Stimulated activated CD4-positive, alpha-beta T cell treated with anti-CD3 and anti-CD28 coated beads, TNF-alpha, amount 100 ng/mL, for 24 hours (primary cell): ENCODE data around the gene SSU72.

Experiments
- DNase-seq, 3 experiments: peaks; one replicate each; pipeline ENCODE4 v3.0.0-alpha.2; 2020; ENCODE audit warnings: low read depth in 3 of 3

Gene SSU72

GRCh38 chr1:1574721-1575537, at the start of gene SSU72:
SSU72 (minus strand) TSS chr1:1574863; CDS start chr1:1574557, 306 bp downstream.
- DNase-seq = peak; percentile 82 to 92 (median 88)

DNA sequence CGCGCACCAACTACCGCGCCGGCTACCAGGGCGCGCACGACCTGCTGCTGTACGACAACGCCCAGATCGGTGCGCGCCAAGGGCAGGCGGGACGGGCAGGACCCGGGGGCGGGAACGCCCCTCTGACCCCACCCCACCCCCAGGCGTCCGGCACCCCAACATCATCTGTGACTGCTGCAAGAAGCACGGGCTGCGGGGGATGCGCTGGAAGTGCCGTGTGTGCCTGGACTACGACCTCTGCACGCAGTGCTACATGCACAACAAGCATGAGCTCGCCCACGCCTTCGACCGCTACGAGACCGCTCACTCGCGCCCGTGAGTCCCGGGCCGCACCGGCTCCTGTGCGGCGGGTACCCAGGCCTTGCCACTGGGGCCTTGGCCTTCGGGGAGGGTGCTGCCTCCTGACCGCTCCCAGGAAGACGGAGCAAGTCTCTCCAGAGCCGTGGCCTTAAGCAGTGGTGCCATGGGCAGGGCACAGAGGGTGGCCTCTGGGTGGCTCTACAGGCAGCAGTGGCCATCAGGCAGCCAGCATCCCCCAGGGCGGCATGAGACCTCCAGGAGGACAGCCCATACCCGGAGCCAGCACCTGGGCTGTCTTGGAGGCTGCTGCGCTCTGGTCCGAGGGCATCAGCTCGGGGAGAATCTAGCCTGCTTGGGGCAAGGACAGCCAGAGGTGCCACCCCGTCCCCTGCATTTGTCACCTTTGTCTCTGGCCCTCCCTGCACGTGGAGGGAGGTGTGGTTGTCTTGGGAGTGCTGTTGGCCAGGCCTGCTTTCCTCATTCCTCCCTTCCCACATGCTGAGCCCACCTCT, 49.2 kb upstream of the SSU72 start:
- no peak for DNase-seq

DNA sequence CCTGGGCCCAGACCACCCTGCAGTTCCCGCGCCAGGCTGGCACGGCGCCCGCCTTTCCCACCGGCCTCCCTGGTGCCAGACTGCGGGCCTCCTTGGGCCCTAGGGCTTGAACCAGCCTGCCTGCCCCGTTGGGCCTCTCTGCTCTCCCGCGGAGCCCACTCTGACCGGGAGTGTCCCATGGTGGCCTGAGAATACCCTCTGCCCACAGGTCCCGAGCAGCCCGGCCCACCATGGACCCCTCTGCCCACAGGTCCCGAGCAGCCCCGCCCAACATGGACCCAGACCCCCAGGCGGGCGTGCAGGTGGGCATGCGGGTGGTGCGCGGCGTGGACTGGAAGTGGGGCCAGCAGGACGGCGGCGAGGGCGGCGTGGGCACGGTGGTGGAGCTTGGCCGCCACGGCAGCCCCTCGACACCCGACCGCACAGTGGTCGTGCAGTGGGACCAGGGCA, 48.5 kb upstream of the SSU72 start:
- no peak for DNase-seq

DNA sequence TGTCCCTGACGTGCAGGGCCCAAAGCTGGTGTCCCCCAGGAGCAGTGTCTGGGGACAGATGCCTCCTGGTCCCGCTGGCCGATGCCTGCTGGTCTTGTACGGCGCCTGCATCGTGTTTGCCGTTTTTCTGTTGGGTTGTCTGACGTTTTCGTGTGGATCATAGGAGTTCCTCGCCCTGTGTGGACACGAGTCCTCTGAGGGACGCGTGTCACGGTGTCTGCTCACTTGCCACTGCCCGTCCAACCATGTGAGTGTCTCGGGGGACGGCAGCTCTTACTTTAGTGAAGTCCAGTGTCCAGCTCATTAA, 48.1 kb upstream of the SSU72 start:
- no peak for DNase-seq

DNA sequence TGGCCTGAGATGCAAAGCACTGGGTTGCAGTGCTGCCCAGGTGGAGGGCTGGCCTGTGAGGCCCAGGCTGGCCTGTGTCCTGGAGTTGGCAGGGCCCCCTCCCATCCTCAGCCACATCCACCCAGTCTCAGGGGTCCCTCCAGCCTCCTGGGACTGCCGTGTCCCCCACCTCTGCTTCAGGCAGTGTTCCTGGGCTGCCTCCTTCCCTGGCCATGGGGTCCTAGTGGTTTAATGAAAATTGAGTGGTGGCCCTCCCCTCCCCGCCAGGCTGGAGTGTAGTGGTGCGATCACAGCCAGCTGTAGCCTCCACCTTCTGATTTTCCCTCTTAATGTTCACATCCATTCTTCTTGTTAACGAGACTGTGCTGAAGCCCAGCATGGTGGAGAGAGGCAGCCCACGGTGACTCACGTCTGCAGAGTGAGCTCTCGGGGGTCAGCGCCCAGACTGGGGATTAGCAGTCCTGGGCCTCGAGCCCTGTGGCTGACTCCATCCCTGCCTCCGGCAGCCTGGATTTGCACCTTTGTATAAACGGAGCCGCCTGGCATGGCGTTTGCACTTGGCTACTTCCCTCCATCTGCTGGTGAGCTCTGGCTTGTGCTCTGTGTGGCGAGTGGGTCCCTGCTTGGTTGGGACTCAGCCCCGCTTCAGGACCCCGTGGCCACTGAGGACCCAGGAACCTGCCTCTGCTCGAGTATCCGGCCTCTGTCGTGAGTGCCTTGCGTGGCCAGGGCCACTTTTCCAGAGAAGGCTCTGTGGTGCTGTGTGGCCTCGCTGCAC, 47.5 kb upstream of the SSU72 start:
- no peak for DNase-seq

GRCh38 chr1:1621173-1622009, 46.7 kb upstream of the SSU72 start:
- DNase-seq = no peak

DNA sequence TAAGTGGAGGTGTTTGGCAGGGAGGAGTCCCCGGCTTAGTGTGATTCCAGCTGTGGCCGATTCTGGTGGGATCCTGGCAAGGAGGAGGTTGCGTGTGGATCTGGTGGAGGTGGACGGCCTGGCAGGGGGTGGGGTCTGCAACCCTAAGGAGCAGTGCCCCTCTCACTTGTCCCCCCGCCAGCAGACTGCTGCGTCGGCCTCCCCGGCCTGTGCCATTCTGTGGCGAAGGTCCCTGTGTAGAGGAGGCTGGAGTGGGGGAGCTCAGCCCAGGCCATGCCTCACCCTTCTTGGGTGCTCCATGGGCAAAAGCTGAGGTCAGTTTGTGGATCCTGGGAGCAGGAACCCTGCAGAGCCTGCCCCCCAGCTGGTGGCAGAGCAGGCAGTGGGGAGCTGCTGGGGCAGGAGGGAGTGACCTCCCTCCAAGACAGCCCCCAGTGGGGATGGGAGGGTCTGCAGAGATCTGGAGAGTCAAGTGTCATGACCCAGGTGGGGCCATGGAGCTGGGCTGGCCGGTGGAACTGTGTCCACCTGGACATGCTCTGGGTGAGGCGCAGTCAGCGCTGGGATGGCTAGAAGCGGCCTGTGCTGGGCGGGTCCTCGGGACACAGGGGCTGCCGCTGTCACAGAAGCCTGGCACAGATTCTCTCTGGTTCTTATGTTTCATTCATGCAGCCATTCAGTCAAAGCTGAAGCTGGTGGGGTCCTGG, 45.9 kb upstream of the SSU72 start:
- DNase-seq = no peak

GRCh38 chr1:1619917-1620361, 45.3 kb upstream of the SSU72 start:
- DNase-seq = no peak

- no peak for DNase-seq
Measured at GRCh38 chr1:1618396-1619068, 43.9 kb upstream of the SSU72 start.

DNA sequence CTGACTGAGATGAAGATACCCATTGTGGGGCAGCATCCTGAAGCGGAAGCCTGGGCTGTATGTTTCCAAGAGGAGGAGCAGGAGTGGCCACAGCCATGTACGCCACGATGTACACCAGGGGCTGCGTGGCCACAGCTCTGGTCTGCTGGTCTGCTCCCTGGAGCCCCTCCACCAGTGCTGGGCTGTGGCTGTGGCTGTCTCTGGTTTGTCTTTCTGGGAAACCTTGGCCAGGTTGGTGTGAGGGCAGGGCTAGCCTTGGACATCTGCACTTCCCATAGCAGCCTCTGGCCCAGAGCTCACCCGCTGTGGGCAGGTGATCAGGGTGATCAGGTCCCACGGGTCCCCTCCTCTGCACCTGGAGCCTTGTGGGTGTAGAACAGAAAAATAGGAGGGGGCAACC, 43.3 kb upstream of the SSU72 start:
- no peak for DNase-seq

DNA sequence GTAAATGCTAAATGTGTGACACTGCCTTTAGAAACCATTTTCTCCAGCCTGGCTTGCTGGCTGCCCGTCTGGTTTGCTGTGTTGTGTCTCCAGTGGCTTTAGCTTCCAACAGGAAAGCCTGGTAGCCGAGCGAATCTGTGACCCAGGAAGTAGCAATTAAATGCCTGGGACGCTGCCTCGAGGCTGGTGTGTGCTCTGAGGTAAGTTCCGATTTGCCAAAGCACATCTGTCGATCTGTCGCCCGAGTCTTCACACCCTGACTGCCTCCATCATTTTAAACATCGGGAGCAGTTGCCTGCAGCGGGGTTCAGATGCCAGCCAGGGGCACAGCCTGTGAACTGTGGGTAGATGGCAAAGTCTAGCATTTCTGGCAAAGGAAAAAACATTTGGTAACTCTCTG, 42.9 kb upstream of the SSU72 start:
- no peak for DNase-seq

DNA sequence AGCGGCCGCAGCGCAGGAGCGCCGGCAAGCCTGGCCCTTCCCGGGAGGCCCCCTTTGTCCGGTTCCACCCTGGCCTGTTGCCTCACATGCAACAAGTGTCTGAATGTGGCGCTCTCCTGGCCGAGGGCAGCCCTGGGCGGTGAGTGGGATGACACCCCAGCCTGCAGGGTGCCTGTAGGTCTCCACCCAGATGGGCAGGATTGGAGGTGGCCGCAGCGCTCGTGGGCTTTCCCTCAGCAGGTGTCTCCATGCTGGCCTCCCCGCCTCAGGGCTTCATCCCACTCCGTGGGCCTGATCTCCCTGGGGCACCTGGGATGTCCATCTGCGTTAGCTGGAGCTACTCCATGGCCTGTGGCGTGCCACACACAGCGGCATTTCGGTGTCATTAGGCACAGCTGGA, 42.2 kb upstream of the SSU72 start:
- no peak for DNase-seq

DNA sequence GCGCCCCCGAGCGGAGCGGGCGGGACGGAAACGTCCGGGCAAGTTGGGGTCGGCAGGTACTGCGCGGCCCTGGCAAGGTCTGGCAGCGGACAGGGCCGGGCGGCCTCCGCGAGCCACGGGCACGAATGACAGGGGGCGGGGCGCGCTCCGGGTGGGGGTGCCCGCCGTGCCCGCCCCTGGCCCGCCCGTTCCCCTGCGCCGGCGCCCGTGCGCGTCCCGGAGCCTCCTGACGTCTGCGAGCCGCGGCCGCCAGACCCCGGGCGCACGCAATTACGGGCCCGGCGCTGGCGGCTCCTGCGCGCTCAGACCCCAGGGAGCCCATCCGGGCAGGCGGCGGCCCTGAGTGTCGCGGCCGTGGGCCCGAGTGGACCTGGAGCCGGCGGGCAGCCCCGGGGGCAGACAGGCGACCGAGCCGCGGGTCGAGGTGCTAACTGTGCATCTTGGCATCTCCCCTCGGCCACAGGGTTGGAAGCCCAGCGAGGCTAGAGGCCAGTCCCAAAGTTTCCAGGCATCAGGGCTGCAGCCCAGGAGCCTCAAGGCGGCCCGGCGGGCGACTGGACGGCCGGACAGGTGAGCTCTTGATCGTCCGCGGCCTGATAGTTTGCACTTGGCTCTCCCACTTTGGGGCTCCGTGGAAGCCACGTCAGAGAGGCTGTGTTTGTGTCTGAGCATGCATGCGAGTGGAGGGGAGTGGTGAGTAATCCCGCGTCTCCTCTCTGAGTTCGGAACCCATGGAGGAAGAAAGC, 41.6 kb upstream of the SSU72 start:
- peak in 1 of 3 experiments; percentile 43 for DNase-seq

DNA sequence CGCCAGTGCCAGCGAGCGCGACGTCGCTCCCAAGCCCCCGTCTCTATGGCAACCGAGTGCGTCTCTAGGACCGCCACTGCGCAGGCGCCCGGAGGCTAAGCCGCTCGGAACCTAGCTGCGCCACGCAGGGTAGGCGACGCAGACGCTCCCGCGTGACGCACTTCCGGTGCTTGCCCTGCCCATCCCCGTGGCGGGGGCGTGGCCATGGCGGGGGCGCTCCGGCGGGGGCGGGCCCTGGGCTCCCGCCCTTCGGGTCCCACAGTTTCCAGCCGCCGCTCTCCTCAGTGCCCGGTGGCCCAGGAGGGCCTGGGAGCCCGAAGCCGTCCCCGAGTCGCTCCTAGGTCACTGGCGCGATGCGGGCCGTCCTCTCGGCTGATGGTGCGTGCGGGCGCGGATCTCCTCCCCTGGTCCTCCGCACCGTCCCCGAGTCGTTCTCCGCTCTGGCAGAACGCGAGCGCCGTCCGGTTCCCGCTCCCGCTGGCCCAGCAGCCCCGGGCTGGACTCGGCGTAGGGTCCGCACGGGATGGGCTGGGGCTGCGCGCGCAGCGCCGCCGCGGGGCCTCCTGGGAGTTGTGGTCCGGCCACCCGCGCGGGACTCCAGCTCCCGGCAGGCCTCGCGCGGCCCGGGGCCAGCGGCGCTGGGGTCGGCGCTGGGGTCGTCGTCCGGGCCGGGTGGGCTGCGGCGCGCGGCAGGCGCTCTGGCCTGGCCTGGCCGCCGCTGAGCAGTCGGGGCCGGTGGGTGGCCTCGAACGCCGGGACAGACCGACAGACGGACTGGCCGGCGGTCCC, 40.8 kb upstream of the SSU72 start, which contains the start of gene MIB2:
TSS of gene MIB2 (plus strand) at position 245 of the 789 bp plus-strand sequence. CDS start 7,953 bp downstream, outside the sequence.
- DNase-seq = peak; percentile 94 to 95 (median 95)

DNA sequence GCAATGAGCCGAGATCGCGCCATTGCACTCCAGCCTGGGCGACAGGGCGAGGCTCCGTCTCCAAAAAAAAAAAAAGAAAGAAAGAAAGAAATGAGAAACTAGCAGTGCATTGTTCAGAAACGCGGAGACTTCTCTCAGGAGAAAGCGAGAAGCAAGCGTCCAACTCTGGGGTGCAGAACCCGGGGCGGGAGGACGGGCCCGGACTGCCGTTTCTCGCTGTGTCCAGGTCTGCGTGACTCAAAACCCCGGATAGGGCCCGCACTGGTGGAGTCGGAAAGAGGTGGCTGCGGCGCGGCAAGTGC, 40.2 kb upstream of the SSU72 start:
- DNase-seq = no peak

GRCh38 chr1:1614204-1614953, 39.7 kb upstream of the SSU72 start:
- peak in 2 of 3 experiments; percentile 54 to 56 for DNase-seq

DNA sequence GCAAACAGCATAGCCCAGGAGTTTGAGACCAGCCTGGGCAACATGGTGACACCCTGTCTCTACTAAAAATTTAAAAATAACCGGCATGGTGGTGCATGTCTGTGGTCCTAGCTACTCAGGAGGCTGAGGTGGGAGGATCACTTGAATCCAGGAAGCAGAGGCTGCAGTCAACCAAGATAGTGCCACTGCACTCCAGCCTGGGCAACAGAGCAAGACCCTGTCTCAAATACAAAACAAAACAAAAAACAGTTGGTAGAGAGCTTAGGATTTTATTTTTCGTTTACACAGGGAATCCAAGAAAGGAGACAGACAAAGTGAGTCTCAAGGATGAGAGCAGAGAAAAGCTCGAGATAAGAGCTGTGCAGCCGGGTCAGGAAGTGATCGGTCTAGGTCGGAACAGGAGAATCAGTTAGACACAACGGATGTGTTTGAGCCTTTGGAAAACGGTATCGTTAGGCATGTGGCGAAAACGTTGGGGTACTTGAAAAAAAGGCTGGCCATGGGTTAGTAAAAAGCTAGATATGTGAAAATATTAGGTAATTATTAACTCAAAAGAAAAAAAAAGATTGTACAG, 38.9 kb upstream of the SSU72 start:
- DNase-seq = no peak

DNA sequence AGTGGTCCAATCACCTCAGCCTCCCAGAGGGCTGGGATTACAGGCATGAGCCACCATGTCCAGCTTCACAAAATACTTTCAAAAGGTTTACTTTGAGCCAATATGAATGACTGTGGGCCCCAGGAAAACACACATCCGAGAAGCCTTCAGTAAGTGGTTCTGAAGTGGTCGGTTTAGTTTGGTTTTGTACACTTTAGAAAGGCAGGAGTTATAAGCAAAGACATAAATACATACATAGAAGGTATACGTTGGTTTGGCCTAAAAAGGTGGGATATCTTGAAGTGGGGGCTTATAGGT, 37.4 kb upstream of the SSU72 start:
- no peak for DNase-seq
